Measurements from ENCODE around the gene PLEKHF1. TPM values are rescaled to one million over a fixed set of nuclear protein-coding genes. Genes with fewer than 3 reads are reported as not detected.
A peak's percentile ranks its signal among the peaks of the same experiment; 100 is the strongest.

PLEKHF1 gene
- total and polyA plus RNA-seq, 7 donors = 5.1 to 119 (median 60.2) TPM

- peak overlapping the region; percentile 24 for H3K4me3 ChIP-seq
- ATAC-seq (no peak), DNase-seq (no peak)
- H3K9me3 ChIP-seq = no peaks in the 10 kb centered on the region
- H3K27ac ChIP-seq = peak overlapping the region; percentile 86
- WGBS, 3 donors = 74 to 91% (median 78%) methylated on average over 8 of the region's 8 CpGs
- H3K4me1 ChIP-seq = peaks cover 90% of the 10 kb centered on the region
- peaks cover 12 to 23% of the 10 kb centered on the region in 2 donors for H3K36me3 ChIP-seq (ENCODE audit: insufficient read depth in 1 of 2, low read depth in 1 of 2)
- intact Hi-C loops (cut with DNase I) = loop anchor here in 1 of 2 donors (1.0 kb wide), 1 partner anchor 43 kb away; the partner anchor contains the start of gene C19orf12
- TF ChIP-seq CTCF (IDR thresholded peaks at IDR 0.05) = no peak
- H3K27me3 ChIP-seq (ENCODE audit: insufficient read depth in 3 of 3, low read length in 2 of 3) = no peaks in the 10 kb centered on the region
Measured at GRCh38 chr19:29672319-29672932, 7.2 kb downstream of the PLEKHF1 start.

- 73 to 85% (median 75%) methylated on average over 11 of the region's 11 CpGs for WGBS, 3 donors
- intact Hi-C loops (cut with DNase I) = loop anchor here in 1 of 2 donors (1.0 kb wide), 1 partner anchor 42 kb away; the partner anchor contains the start of gene C19orf12
- Histone ChIP-seq H3K36me3 (ENCODE audit: insufficient read depth in 1 of 2, low read depth in 1 of 2) (peaks cover 12 to 23% of the 10 kb centered on the region in 2 donors), H3K4me3 (no peak overlapping the region), H3K4me1 (peaks cover 92% of the 10 kb centered on the region), H3K9me3 (no peaks in the 10 kb centered on the region), H3K27ac (peak overlapping the region; percentile 86), H3K27me3 (ENCODE audit: insufficient read depth in 3 of 3, low read length in 2 of 3) (no peaks in the 10 kb centered on the region)
- ATAC-seq (no peak), DNase-seq (peak in 1 of 2 donors; percentile 61)
- TF ChIP-seq CTCF (IDR thresholded peaks at IDR 0.05) = no peak
Measured at GRCh38 chr19:29672933-29673336, 7.7 kb downstream of the PLEKHF1 start.

- intact Hi-C loops (cut with DNase I) = no loop called here
- Histone ChIP-seq H3K9me3 (no peaks in the 10 kb centered on the region), H3K4me3 (no peak overlapping the region), H3K27me3 (ENCODE audit: insufficient read depth in 3 of 3, low read length in 2 of 3) (no peaks in the 10 kb centered on the region), H3K36me3 (ENCODE audit: insufficient read depth in 1 of 2, low read depth in 1 of 2) (peaks cover 12 to 23% of the 10 kb centered on the region in 2 donors), H3K27ac (peak overlapping the region; percentile 86), H3K4me1 (peaks cover 91% of the 10 kb centered on the region)
- TF ChIP-seq CTCF (IDR thresholded peaks at IDR 0.05) = no peak
- ATAC-seq (no peak), DNase-seq (peak in 1 of 2 donors; percentile 67)
- WGBS, 3 donors = 74 to 87% (median 85%) methylated on average over 56 to 57 of the region's 57 CpGs
Measured at GRCh38 chr19:29673451-29674371, 8.4 kb downstream of the PLEKHF1 start.

- no peak for TF ChIP-seq CTCF (IDR thresholded peaks at IDR 0.05)
- H3K4me1 ChIP-seq = peaks cover 91% of the 10 kb centered on the region
- H3K9me3 ChIP-seq = no peaks in the 10 kb centered on the region
- H3K4me3 ChIP-seq = no peak overlapping the region
- DNase-seq = no peak
- peaks cover 12 to 23% of the 10 kb centered on the region in 2 donors for H3K36me3 ChIP-seq (ENCODE audit: insufficient read depth in 1 of 2, low read depth in 1 of 2)
- intact Hi-C loops (cut with DNase I) = no loop called here
- 87 to 92% (median 88%) methylated on average over 32 to 34 of the region's 34 CpGs for WGBS, 3 donors
- no peak for ATAC-seq
- no peaks in the 10 kb centered on the region for H3K27me3 ChIP-seq (ENCODE audit: insufficient read depth in 3 of 3, low read length in 2 of 3)
- peak overlapping the region; percentile 86 for H3K27ac ChIP-seq
Measured at GRCh38 chr19:29674374-29675119, 9.3 kb downstream of the PLEKHF1 start.
